Measurements from ENCODE around the gene LYSMD2. TPM values are rescaled to one million over a fixed set of nuclear protein-coding genes. Genes with fewer than 3 reads are reported as not detected.

LYSMD2 gene
- total and polyA plus RNA-seq, 2 of the 8 experiments (the other 6 are each of a cell fraction or from before 2014, with no cell fraction given), result 2.2 to 2.7 TPM

DNA sequence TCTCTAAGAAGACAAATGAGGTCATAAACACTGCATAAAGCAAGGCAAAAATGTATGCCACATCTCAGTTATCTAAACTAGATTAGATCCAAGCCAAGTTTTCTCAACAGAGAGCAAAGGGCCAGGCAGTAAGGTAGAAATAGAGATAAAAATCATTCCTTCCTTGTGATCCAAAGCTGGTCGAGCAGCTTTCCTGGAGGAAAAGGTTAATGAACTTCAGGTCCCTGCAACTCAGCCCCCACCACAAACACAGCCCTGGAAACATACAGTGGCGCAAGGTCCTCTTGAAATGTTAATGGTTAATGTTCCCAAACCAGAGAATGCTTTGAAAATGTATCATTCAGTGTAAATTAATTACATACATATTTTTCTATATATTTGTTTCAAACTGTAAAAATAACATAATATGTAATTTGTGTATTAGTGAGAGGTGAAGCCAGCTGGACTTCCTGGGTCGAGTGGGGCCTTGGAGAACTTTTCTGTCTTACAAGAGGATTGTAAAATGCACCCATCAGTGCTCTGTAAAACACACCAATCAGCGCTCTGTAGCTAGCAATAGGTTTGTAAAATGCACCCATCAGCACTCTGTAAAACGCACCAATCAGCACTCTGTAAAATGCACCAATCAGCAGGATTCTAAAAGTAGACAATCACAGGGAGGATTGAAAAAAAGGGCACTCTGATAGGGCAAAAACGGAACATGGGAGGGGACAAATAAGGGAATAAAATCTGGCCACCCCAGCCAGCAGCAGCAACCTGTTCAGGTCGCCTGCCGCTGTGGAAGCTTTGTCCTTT lies 17.1 kb downstream of the LYSMD2 start:
- Histone ChIP-seq H3K79me1 (ENCODE audit: low read depth, low read length) (no peaks in the 10 kb centered on the region), H3K23ac (ENCODE audit: insufficient read length) (no peak overlapping the region), H4K5ac (ENCODE audit: insufficient read length, low read depth, low read length) (no peak overlapping the region), H3K27ac (ENCODE audit: low read depth, low read length) (no peak overlapping the region), H4K91ac (replicated peaks; ENCODE audit: insufficient read length, low read length) (no peak overlapping the region), H3K36me3 (ENCODE audit: control insufficient read depth in 2 of 4, insufficient read depth in 4 of 4, low read length in 3 of 4) (no peaks in the 10 kb centered on the region; a peak in 1 of 8 replicates), H3K27me3 (replicated peaks in 1 of 4; ENCODE audit: control insufficient read depth in 3 of 4, extremely low read depth in 1 of 4, insufficient read depth in 3 of 4, low read length in 3 of 4) (no peaks in the 10 kb centered on the region), H2BK20ac (ENCODE audit: low read length) (no peak overlapping the region), H3K56ac (replicated peaks; ENCODE audit: insufficient read length, low read depth, low read length) (no peak overlapping the region), H2BK12ac (ENCODE audit: low read depth, low read length) (no peak overlapping the region), H2BK120ac (replicated peaks; ENCODE audit: low read depth, low read length) (no peak overlapping the region), H3K4me1 (replicated peaks in 1 of 4; ENCODE audit: control insufficient read depth in 3 of 4, insufficient read depth in 4 of 4, low read length in 3 of 4) (peaks cover 0 to 3% (median 0%) of the 10 kb centered on the region in 4 experiments; a peak in 1 of 7 replicates), H3K4me3 (ENCODE audit: extremely low read depth in 1 of 4, insufficient read depth in 2 of 4, low read depth in 3 of 4, low read length in 4 of 4) (no peak overlapping the region), H4K20me1 (replicated peaks in 1 of 2; ENCODE audit: control insufficient read depth in 1 of 2, insufficient read depth in 2 of 2, low read length in 2 of 2) (no peaks in the 10 kb centered on the region), H3K4me2 (ENCODE audit: insufficient read depth in 1 of 2, low read depth in 2 of 2, low read length in 2 of 2) (no peak overlapping the region), H3K9ac (replicated peaks in 1 of 4; ENCODE audit: extremely low read depth in 1 of 4, low read depth in 3 of 4, low read length in 3 of 4) (no peak overlapping the region), H2BK15ac (ENCODE audit: low read length) (no peak overlapping the region), H4K8ac (ENCODE audit: extremely low read depth, insufficient read depth, low read length) (no peak overlapping the region), H3K23me2 (ENCODE audit: low read depth, low read length) (no peaks in the 10 kb centered on the region), H3K4ac (replicated peaks; ENCODE audit: insufficient read length, low read depth, low read length) (no peak overlapping the region), H3K14ac (ENCODE audit: insufficient read length) (no peak overlapping the region), H3K79me2 (ENCODE audit: control insufficient read depth in 1 of 2, insufficient read depth in 2 of 2, low read length in 2 of 2) (no peaks in the 10 kb centered on the region), H3K18ac (ENCODE audit: extremely low read depth, low read length) (no peak overlapping the region), H2BK5ac (ENCODE audit: low read depth, low read length) (no peak overlapping the region), H3K9me3 (ENCODE audit: insufficient read depth in 2 of 2, low read depth in 1 of 2, low read length in 1 of 2) (no peaks in the 10 kb centered on the region), H2AFZ (ENCODE audit: low read length) (no peak overlapping the region), H2AK5ac (ENCODE audit: low read depth, low read length) (no peak overlapping the region)
- TF ChIP-seq NANOG (IDR thresholded peaks at IDR 0.05; ENCODE audit: insufficient read depth, low read depth, low read length, poor library complexity, severe bottlenecking) (no peak), RFX5 (IDR thresholded peaks at IDR 0.05; ENCODE audit: borderline replicate concordance, low read depth, low read length) (no peak), PHF8 (conservative IDR thresholded peaks at IDR 0.05; ENCODE audit: low read depth, low read length) (no peak), HDAC2 (IDR thresholded peaks at IDR 0.05; ENCODE audit: borderline replicate concordance in 1 of 2, low read depth in 2 of 2, low read length in 2 of 2) (no peak)
- TF ChIP-seq, protein P1, sequence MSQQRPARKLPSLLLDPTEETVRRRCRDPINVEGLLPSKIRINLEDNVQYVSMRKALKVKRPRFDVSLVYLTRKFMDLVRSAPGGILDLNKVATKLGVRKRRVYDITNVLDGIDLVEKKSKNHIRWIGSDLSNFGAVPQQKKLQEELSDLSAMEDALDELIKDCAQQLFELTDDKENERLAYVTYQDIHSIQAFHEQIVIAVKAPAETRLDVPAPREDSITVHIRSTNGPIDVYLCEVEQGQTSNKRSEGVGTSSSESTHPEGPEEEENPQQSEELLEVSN (IDR thresholded peaks at IDR 0.05), result no peak
- CTCF ChIA-PET (ENCODE audit: partially characterized antibody), result interaction anchor here (0.8 to 1.8 kb wide), 3 partner anchors 15 to 70 kb away, joined by 3 to 7 read pairs (median 4); no protein-coding TSS in a partner anchor
- DNase-seq (ENCODE audit: low read depth in 1 of 2, low spot score in 2 of 2) (no peak), FAIRE-seq (no peak)
- POLR2A ChIA-PET (ENCODE audit: partially characterized antibody), result interaction anchor here (1.2 kb wide), 1 partner anchor 18 kb away, joined by 3 read pairs; the partner anchor contains the start of gene LYSMD2
- WGBS, 2 experiments (ENCODE audit: extremely low coverage in 1 of 2, insufficient coverage in 1 of 2, insufficient read length in 1 of 2, insufficient replicate concordance in 2 of 2, low coverage in 1 of 2, low lambda C conversion rate in 2 of 2, missing lambda C conversion rate in 1 of 2), result 84% methylated on average over 8 of the region's 8 CpGs; no CpG with 5 or more reads in 1 of the 2 experiments

Measured in H1 (cell line).